ENCODE results near the gene FBLL1. TPM values are rescaled to one million over a fixed set of nuclear protein-coding genes. Genes with fewer than 3 reads are reported as not detected.

FBLL1 gene
- total RNA-seq, 1 donor from 2014 or later, result 3.3 TPM

Small RNA genes lying within 50 kb of the gene (microRNA-seq; reads per million reads assigned to microRNA genes)
- gene MIR103A1, result not detected
- gene MIR103B1, result not detected

Other genes starting within 250 kb of the FBLL1 start
- gene WWC1, start 237.7 kb upstream of the FBLL1 start, total RNA-seq (ENCODE audit: low replicate concordance), result 80.1 and 183 TPM in 2 replicates
- gene RARS1, start 42.8 kb upstream of the FBLL1 start, total RNA-seq (ENCODE audit: low replicate concordance), result 102 and 110 TPM in 2 replicates
- 82.6 and 91.8 TPM in 2 replicates for gene PANK3, start 50.1 kb downstream of the FBLL1 start, total RNA-seq (ENCODE audit: low replicate concordance)